Epithelial cell of proximal tubule (primary cell): Measurements from ENCODE around the gene HYDIN. TPM values are rescaled to one million over a fixed set of nuclear protein-coding genes. Genes with fewer than 3 reads are reported as not detected.

Experiments
- DNase-seq: peaks from one replicate; pipeline ENCODE4 v3.0.0-alpha.2; 2011; ENCODE audit warnings: low read depth
- H3K4me3 ChIP-seq: 2 replicates; pipeline ENCODE4 v1.5.1; 2011; ENCODE audit warnings: low read depth, mild to moderate bottlenecking, low read length
- total RNA-seq: library from RNA; depleted of rRNA; stranded (reverse); fragments of >200 nt; gene quantifications from 2 replicates; pipeline ENCODE4 v1.2.3, GENCODE V29; 2015
- TF ChIP-seq, protein P1 (sequence below): conservative IDR thresholded peaks from 2 replicates; pipeline ENCODE4 v1.5.1; 2012; ENCODE audit warnings: low read depth, mild to moderate bottlenecking, low read length

Gene HYDIN
- total RNA-seq, 1 donor from 2014 or later, result 1.5 TPM

DNA sequence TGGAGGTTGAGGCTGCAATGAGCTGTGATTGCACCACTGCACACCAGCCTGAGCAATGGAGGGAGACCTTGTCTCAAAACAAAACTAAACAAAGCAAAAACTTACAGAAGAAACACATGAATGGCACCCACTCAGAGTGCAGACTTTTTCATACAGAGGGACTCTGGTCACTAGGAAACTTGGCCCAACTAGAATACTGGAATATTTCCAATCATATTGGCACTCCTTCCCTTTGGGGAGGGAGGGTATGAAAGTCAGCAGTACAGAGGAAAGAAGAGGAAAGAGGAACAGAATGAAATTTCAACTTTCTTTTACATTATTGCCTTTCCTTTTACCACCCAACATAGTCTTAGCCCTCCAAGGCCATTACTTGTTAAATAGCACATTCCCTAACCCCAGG is 30.5 kb upstream of the HYDIN start:
- no peak overlapping the region for H3K4me3 ChIP-seq
- TF ChIP-seq, protein P1, sequence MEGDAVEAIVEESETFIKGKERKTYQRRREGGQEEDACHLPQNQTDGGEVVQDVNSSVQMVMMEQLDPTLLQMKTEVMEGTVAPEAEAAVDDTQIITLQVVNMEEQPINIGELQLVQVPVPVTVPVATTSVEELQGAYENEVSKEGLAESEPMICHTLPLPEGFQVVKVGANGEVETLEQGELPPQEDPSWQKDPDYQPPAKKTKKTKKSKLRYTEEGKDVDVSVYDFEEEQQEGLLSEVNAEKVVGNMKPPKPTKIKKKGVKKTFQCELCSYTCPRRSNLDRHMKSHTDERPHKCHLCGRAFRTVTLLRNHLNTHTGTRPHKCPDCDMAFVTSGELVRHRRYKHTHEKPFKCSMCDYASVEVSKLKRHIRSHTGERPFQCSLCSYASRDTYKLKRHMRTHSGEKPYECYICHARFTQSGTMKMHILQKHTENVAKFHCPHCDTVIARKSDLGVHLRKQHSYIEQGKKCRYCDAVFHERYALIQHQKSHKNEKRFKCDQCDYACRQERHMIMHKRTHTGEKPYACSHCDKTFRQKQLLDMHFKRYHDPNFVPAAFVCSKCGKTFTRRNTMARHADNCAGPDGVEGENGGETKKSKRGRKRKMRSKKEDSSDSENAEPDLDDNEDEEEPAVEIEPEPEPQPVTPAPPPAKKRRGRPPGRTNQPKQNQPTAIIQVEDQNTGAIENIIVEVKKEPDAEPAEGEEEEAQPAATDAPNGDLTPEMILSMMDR, result no peak
- no peak for DNase-seq

DNA sequence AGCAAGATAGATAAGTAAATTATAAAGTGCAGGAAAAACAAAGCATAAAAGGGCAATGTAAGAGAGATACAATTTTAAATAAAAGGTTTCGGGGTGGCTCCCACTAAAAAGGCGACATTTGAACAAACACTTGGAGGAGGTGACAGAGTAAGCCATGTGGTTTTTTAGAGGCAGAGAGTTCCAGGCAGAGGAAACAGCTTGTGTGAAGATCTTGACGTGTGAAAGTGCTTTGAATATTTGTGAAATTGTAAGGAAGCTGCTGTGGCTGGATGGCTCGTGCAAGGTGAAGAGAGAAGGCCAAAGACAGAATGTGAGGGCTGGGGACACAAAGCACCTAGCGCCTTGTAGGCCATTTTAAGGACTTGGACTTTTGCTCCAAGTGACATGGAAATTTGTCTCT is 28.6 kb upstream of the HYDIN start:
- no peak for DNase-seq
- H3K4me3 ChIP-seq, result no peak overlapping the region
- TF ChIP-seq, protein P1, result no peak

DNA sequence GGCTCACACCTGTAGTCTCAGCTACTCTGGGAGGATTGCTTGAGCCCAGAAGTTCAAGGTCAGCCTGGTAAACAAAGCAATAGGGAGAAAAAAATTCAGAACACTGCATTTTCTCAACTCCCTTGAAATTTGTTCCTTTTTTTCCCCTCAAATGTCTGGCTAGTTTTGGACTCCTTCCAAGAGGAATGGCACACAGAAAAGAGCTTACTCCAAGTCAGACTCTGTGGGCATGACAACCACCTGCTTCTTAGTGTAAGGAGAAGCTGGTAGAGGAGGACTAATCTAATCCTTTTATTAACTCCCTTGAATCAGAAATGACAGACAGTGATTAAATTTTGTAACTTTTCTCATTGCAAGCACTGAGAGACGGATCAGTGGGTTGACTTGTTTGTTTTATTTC is 27.9 kb upstream of the HYDIN start:
- H3K4me3 ChIP-seq, result no peak overlapping the region
- no peak for DNase-seq
- TF ChIP-seq, protein P1, result no peak

DNA sequence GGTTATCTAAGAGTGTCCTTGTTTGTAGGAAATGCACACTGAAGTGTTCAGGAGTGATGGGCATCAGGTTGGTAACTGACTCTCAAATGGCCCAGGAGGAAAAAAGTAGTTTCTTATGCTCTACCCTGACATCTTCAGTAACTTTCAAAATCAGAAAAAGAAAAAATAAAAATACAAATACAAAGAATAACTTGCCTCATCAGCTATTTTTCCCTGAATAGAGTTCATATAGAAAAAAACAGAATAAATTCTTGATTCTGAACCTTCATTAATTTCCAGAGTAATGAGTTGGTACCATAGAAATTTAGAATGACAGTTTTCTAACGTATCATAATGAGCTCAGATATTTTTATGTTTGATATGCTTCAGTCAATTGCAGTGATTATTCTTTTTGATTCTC is 27.2 kb upstream of the HYDIN start:
- H3K4me3 ChIP-seq, result no peak overlapping the region
- TF ChIP-seq, protein P1, result no peak
- DNase-seq, result no peak

GRCh38 chr16:71255721-71256120 is 25.2 kb upstream of the HYDIN start:
- no peak overlapping the region for H3K4me3 ChIP-seq
- no peak for DNase-seq
- TF ChIP-seq, protein P1, result no peak

DNA sequence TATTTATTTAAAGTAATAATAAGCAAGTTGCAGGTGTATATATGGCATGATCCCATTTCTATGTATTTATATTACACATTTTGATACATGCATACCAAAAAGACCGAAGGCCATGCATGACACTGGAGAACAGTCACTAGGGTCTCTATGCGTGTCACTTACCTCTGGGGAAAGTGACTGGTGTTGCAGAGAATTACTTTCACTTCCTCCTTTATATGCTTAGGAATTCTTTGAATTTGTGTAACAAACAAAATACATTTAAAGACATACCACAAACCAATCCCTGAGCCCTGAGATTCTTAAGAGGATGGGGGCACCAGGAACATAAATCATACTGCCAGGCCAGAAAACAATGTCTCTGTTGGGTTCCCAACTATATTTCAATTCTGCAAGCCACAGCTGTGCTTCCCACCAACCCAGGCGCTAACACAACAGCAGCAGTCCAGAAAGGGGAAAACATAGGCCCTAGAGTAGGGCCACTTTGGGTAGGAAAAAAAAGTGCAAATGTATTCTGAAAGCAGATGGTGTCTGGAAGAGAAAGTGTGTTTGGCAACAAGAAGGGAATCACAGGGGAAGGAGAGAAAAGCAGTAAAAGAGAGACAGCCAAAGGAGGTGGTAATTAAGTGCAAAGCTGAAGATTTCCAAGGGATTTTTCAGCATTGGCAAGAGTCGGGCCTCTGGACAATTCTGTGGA is 24.5 kb upstream of the HYDIN start:
- no peak for DNase-seq
- TF ChIP-seq, protein P1, result no peak
- no peak overlapping the region for H3K4me3 ChIP-seq
